HS-5 (cell line): ENCODE results near the gene CXADR.
A peak's percentile ranks its signal among the peaks of the same experiment; 100 is the strongest.
"Not testable (repeated sequence)": the region's sequence is repeated elsewhere in the genome, so short reads cannot be mapped to it uniquely, and the experiment has no call there.

Experiments
- DNase-seq: peaks from one replicate; pipeline ENCODE4 v3.0.0-alpha.2; 2012; ENCODE audit warnings: low read depth

The CXADR gene

GRCh38 chr21:17512253-17513213, at the start of gene CXADR:
CXADR (plus strand) TSS chr21:17513043; CDS start chr21:17513130, 87 bp downstream.
- DNase-seq: peak; percentile 3

GRCh38 chr21:17466166-17466565, 46.7 kb upstream of the CXADR start:
- no peak for DNase-seq

- DNase-seq: no peak
These were observed 45.5 kb upstream of the CXADR start for GRCh38 chr21:17467392-17467791.

GRCh38 chr21:17467829-17468228, 45.0 kb upstream of the CXADR start:
- no peak for DNase-seq

- no peak for DNase-seq
These were observed 44.1 kb upstream of the CXADR start for GRCh38 chr21:17468698-17469097.

GRCh38 chr21:17469727-17470126, 43.1 kb upstream of the CXADR start:
- DNase-seq: no peak

GRCh38 chr21:17472182-17472581, 40.7 kb upstream of the CXADR start:
- DNase-seq: no peak

GRCh38 chr21:17472592-17473271, 40.1 kb upstream of the CXADR start:
- no peak for DNase-seq

- no peak for DNase-seq
These were observed 36.8 kb upstream of the CXADR start for GRCh38 chr21:17476006-17476405.

GRCh38 chr21:17478156-17478555, 34.7 kb upstream of the CXADR start:
- DNase-seq: not testable (repeated sequence)

- DNase-seq: no peak
These were observed 33.2 kb upstream of the CXADR start for GRCh38 chr21:17479606-17480005.

GRCh38 chr21:17482928-17483327, 29.9 kb upstream of the CXADR start:
- no peak for DNase-seq

GRCh38 chr21:17488620-17489019, 24.2 kb upstream of the CXADR start:
- DNase-seq: no peak

GRCh38 chr21:17489565-17489964, 23.3 kb upstream of the CXADR start:
- DNase-seq: not testable (repeated sequence)

GRCh38 chr21:17491716-17492414, 21.0 kb upstream of the CXADR start:
- DNase-seq: peak; percentile 93

GRCh38 chr21:17492415-17493168, 20.3 kb upstream of the CXADR start:
- DNase-seq: no peak

GRCh38 chr21:17494051-17494450, 18.8 kb upstream of the CXADR start:
- no peak for DNase-seq

GRCh38 chr21:17495680-17496079, 17.2 kb upstream of the CXADR start:
- no peak for DNase-seq

- DNase-seq: no peak
These were observed 15.5 kb upstream of the CXADR start for GRCh38 chr21:17497316-17497715.

GRCh38 chr21:17498586-17498985, 14.3 kb upstream of the CXADR start:
- DNase-seq: no peak

- no peak for DNase-seq
These were observed 11.5 kb upstream of the CXADR start for GRCh38 chr21:17501107-17502006.
